Measurements from ENCODE around the gene ZBTB20. TPM values are rescaled to one million over a fixed set of nuclear protein-coding genes. Genes with fewer than 3 reads are reported as not detected.
A peak's percentile ranks its signal among the peaks of the same experiment; 100 is the strongest.

ZBTB20 gene
- total and polyA plus RNA-seq, 4 donors, result 0.74 to 77.1 (median 27.9) TPM

DNA sequence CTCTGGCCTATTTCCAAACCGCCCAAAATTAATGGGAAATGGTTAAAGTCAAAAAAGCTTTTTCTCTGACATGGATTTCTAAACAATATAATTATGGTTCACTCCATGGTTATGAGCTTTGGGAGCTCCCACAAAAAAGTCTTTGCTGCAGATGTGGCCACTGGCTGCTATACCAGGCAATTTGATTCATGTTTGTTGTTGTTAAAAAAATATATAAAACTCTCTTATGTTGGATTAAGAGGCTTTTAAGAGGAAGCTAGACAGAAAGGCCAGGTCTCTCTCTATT is 594.6 kb downstream of the ZBTB20 start:
- Histone ChIP-seq H3K27me3 (ENCODE audit: control insufficient read depth in 3 of 3, insufficient read depth in 3 of 3, low read length in 2 of 3) (no peaks in the 10 kb centered on the region), H3K4me3 (no peak overlapping the region), H3K9ac (ENCODE audit: insufficient read depth in 1 of 2, low read length in 2 of 2) (no peak overlapping the region), H3K9me3 (ENCODE audit: control insufficient read depth in 4 of 4, insufficient read depth in 3 of 4, low read length in 3 of 4) (no peaks in the 10 kb centered on the region), H3K36me3 (ENCODE audit: control insufficient read depth in 4 of 4, insufficient read depth in 4 of 4, low read length in 4 of 4) (peaks cover 0 to 3% (median 0%) of the 10 kb centered on the region in 4 donors), H3K27ac (ENCODE audit: low read depth in 1 of 2, low read length in 1 of 2) (no peak overlapping the region), H3K4me1 (ENCODE audit: control insufficient read depth in 5 of 5, insufficient read depth in 5 of 5, low read length in 5 of 5) (peaks cover 0 to 12% (median 0%) of the 10 kb centered on the region in 5 donors)
- DNase-seq, result no peak
- 92 to 95% methylated on average over 1 of the region's 1 CpG for WGBS, 2 donors
- TF ChIP-seq, protein P1, sequence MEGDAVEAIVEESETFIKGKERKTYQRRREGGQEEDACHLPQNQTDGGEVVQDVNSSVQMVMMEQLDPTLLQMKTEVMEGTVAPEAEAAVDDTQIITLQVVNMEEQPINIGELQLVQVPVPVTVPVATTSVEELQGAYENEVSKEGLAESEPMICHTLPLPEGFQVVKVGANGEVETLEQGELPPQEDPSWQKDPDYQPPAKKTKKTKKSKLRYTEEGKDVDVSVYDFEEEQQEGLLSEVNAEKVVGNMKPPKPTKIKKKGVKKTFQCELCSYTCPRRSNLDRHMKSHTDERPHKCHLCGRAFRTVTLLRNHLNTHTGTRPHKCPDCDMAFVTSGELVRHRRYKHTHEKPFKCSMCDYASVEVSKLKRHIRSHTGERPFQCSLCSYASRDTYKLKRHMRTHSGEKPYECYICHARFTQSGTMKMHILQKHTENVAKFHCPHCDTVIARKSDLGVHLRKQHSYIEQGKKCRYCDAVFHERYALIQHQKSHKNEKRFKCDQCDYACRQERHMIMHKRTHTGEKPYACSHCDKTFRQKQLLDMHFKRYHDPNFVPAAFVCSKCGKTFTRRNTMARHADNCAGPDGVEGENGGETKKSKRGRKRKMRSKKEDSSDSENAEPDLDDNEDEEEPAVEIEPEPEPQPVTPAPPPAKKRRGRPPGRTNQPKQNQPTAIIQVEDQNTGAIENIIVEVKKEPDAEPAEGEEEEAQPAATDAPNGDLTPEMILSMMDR (IDR thresholded peaks at IDR 0.05; ENCODE audit: control extremely low read depth, extremely low read depth), result no peak
- ATAC-seq (ENCODE audit: insufficient read depth, low FRiP score), result no peak

- Histone ChIP-seq H3K9ac (ENCODE audit: insufficient read depth in 1 of 2, low read length in 2 of 2) (no peak overlapping the region), H3K4me1 (ENCODE audit: control insufficient read depth in 5 of 5, insufficient read depth in 5 of 5, low read length in 5 of 5) (peaks cover 0 to 12% (median 0%) of the 10 kb centered on the region in 5 donors), H3K9me3 (ENCODE audit: control insufficient read depth in 4 of 4, insufficient read depth in 3 of 4, low read length in 3 of 4) (no peaks in the 10 kb centered on the region), H3K36me3 (ENCODE audit: control insufficient read depth in 4 of 4, insufficient read depth in 4 of 4, low read length in 4 of 4) (peaks cover 0 to 3% (median 0%) of the 10 kb centered on the region in 4 donors), H3K27ac (ENCODE audit: low read depth in 1 of 2, low read length in 1 of 2) (no peak overlapping the region), H3K4me3 (no peak overlapping the region), H3K27me3 (ENCODE audit: control insufficient read depth in 3 of 3, insufficient read depth in 3 of 3, low read length in 2 of 3) (no peaks in the 10 kb centered on the region)
- 91 to 93% methylated on average over 4 of the region's 4 CpGs for WGBS, 2 donors
- ATAC-seq (ENCODE audit: insufficient read depth, low FRiP score), result no peak
- TF ChIP-seq, protein P1 (IDR thresholded peaks at IDR 0.05; ENCODE audit: control extremely low read depth, extremely low read depth), result no peak
- DNase-seq, result no peak
These were observed 595.1 kb downstream of the ZBTB20 start for GRCh38 chr3:114551770-114552526.

GRCh38 chr3:114550165-114550564 is 596.9 kb downstream of the ZBTB20 start:
- TF ChIP-seq, protein P1 (IDR thresholded peaks at IDR 0.05; ENCODE audit: control extremely low read depth, extremely low read depth), result no peak
- H3K9me3 ChIP-seq (ENCODE audit: control insufficient read depth in 4 of 4, insufficient read depth in 3 of 4, low read length in 3 of 4), result no peaks in the 10 kb centered on the region
- no peaks in the 10 kb centered on the region for H3K27me3 ChIP-seq (ENCODE audit: control insufficient read depth in 3 of 3, insufficient read depth in 3 of 3, low read length in 2 of 3)
- WGBS, 2 donors, result 87 to 90% methylated on average over 4 of the region's 4 CpGs
- peaks cover 0 to 10% (median 0%) of the 10 kb centered on the region in 5 donors for H3K4me1 ChIP-seq (ENCODE audit: control insufficient read depth in 5 of 5, insufficient read depth in 5 of 5, low read length in 5 of 5)
- peaks cover 0 to 3% (median 0%) of the 10 kb centered on the region in 4 donors for H3K36me3 ChIP-seq (ENCODE audit: control insufficient read depth in 4 of 4, insufficient read depth in 4 of 4, low read length in 4 of 4)
- no peak for ATAC-seq (ENCODE audit: insufficient read depth, low FRiP score)
- no peak overlapping the region for H3K27ac ChIP-seq (ENCODE audit: low read depth in 1 of 2, low read length in 1 of 2)
- H3K9ac ChIP-seq (ENCODE audit: insufficient read depth in 1 of 2, low read length in 2 of 2), result no peak overlapping the region
- no peak overlapping the region for H3K4me3 ChIP-seq
- peak in 2 of 3 donors; percentile 78 to 83 for DNase-seq
